NCI-H1092 treated with DMSO at 0.1 percent for 48 hours (cell line): ENCODE results near the gene SYNE4.
"Not testable (repeated sequence)": the region's sequence is repeated elsewhere in the genome, so short reads cannot be mapped to it uniquely, and the experiment has no call there.

Experiments
- DNase-seq: peaks from one replicate; lab custom pipeline; 2025; lab: John Stamatoyannopoulos, UW

Gene SYNE4

GRCh38 chr19:35990156-35990555, 18.5 kb downstream of the SYNE4 start:
- no peak for DNase-seq

- DNase-seq: no peak
Measured at GRCh38 chr19:35988824-35989223, 19.8 kb downstream of the SYNE4 start.

GRCh38 chr19:35987571-35987896, 21.1 kb downstream of the SYNE4 start:
- DNase-seq: no peak

DNA sequence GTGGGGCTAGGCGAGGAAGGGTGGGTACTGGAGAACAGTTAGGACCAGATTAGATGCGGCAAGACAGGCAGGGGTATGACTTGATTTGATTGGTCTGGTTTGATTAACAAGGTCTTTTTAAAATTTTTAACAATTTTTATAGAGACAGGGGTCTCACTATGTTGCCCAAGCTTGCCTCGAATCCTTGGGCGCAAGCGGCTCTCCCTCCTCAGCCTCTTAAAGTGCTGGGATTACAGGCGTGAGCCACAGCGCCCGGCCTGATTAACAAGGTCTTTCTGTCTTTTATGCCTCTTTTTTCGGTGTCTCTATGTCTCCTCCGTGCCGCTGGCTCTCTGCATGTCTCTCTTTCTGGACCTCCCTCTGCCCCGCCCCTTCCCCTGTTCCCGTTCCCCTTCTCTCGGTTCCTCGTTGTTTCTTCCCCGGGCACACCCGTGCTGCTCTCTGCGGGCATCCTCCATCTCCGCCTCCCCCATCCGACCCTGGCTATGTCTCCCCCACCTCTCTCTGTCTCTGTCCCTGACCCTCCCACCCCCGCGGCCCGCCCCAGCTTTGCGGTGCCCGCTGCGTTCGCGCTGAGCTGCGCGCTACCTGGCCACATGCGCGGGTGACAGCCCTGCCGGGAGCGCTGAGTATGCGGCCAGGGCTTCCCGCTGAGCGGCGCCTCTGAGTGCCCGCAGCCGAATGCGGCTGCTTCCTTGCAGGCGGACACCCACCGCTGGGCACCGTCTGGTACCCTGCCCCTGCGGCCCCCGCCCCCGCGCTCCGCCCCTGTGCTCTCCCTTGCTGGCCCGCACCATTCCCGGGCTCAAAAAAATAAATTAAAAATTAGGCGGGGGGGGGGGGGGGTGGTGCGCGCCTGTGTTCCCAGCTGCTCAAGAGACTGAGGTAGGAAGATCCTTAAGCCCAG, 21.7 kb downstream of the SYNE4 start:
- DNase-seq: peak; percentile 49

DNA sequence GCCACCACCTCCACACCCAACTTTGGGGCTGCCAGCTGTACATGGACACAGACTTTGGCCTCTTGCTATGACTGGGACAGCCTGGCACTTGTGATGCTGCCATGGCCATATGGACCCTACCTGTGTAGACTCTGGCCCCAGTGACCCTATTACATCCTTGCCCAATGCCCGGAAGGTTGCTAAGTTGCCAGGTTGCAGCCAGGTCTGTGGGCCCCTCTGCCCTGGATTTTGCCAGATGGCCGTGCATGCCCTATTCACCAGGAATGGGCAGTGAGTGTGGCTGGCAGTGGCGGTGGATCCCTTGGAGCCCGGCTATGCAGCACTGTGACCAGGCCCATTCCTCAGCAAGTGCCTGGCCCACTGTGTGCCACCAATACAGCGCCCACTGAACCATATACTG, 22.5 kb downstream of the SYNE4 start:
- DNase-seq: no peak

DNA sequence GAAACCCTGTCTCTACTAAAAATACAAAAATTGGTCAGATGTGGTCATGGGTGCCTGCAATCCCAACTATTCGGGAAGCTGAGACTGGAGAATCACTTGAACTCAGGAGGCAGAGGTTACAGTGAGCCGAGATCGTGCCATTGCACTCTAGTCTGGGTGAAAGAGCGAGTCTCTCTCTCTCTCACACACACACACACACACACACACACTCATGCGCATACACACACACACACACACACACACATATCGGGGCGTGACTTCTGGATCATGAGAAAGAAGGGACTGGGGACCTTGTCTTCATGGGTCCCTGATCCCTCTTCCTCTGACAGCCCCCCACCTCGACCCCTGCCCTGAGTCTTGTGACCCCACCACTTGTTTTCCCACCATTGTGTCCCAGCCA, 25.4 kb downstream of the SYNE4 start:
- no peak for DNase-seq

- DNase-seq: not testable (repeated sequence)
Measured at GRCh38 chr19:35980997-35981396, 27.6 kb downstream of the SYNE4 start.

GRCh38 chr19:35978832-35979365, 29.7 kb downstream of the SYNE4 start:
- DNase-seq: no peak

DNA sequence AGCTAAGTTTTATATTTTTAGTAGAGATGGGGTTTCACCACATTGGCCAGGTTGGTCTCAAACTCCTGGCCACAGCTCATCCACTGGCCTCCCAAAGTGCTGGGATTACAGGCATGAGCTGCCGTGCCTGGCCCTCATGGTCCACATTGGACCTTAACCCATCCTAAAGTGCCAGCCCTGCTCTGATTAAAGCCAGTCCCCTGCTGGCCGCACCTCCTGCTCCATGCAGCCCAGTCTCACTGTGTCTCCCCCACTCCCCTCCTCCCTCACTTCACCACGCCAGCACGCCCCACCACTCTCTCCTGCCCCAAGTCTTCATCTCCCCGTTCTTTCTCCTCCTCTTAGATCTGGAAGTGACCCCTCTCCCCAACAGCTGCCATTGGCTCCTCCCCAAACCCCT, 30.3 kb downstream of the SYNE4 start:
- DNase-seq: no peak

- DNase-seq: no peak
Measured at GRCh38 chr19:35977446-35978222, 31.0 kb downstream of the SYNE4 start.

GRCh38 chr19:35975608-35976214, 32.9 kb downstream of the SYNE4 start:
- no peak for DNase-seq

- DNase-seq: no peak
Measured at GRCh38 chr19:35973487-35973886, 35.1 kb downstream of the SYNE4 start.

GRCh38 chr19:35966771-35967170, 41.8 kb downstream of the SYNE4 start:
- DNase-seq: no peak

GRCh38 chr19:35963514-35963913, 45.1 kb downstream of the SYNE4 start:
- no peak for DNase-seq

DNA sequence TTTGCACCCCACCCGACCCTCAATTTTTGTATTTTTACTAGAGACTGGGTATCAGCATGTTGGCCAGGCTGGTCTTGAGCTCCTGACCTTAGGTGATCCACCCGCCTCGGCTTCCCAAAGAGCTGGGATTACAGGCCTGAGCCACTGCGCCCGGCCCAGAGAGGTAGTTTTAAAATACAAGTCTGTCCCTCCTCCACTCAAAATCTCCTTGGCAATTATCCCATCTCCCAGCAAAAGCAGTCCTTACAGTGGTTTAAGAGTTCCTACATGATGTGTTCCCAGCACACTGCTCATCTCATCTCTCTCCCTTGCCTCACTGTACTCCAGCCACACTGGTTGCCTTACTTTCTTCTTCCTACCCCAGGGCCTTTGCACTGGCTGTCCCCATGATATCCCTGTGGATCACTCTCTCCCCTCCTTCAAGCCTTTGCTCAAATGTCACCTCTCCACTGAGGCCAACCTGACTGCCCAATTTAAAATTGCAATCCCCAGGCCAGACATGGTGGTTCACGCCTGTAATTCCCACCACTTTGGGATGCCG, 48.1 kb downstream of the SYNE4 start:
- no peak for DNase-seq

GRCh38 chr19:35959968-35960320, 48.7 kb downstream of the SYNE4 start:
- no peak for DNase-seq

GRCh38 chr19:35959040-35959967, 49.3 kb downstream of the SYNE4 start:
- no peak for DNase-seq

- no peak for DNase-seq
Measured at GRCh38 chr19:35958660-35959039, 50.0 kb downstream of the SYNE4 start.

DNA sequence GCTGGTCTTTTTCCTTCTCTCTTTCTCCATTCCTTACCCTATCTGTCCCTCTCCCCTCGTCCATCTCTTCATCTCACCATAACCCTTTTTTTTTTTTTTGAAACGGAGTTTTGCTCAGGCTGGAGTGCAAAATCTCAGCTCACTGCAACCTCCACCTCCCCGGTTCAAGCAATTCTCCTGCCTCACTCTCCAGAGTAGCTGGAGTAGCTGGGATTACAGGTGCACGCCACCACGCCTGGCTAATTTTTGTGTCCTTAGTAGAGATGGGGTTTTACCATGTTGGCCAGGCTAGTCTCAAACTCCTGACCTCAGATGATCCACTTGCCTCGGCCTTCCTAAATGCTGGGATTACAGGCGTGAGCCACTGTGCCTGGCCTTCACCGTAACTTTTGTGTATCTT, 51.2 kb downstream of the SYNE4 start:
- DNase-seq: not testable (repeated sequence)

DNA sequence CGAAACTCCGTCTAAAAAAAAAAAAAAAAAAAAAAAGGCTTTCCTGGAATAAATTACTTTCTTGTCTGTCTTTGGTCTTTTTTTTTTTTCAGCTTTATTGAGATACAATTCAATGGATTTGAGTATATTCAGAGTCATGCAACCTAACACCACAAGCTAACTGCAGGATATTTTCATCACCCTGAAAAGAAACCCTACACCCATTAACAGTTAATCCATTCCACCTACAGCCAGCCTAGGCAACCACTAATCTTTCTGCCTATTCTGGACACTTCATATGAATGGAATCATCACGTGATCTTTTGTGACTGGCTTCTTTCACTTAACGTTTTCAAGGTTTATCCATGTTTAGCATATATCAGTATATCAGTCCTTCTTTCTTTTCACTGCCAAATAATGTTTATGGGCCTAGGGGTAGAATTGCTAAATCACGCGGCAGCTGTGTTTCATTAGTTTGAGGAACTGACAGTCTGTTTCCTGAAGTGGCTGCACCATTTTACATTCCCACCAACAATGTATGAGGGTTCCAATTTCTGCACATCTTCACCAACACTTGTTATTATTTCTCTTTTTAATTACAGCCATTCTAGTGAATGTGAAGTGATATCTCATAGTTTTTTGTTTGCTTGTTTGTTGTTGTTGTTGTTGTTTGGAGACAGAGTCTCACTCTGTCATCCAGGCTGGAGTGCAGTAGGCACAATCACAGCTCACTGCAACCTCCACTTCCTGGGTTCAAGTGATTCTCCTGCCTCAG, 52.6 kb downstream of the SYNE4 start:
- DNase-seq: no peak
